ENCODE data around the gene GPR33. TPM values are rescaled to one million over a fixed set of nuclear protein-coding genes. Genes with fewer than 3 reads are reported as not detected.
A peak's percentile ranks its signal among the peaks of the same experiment; 100 is the strongest.
"Not testable (repeated sequence)": the region's sequence is repeated elsewhere in the genome, so short reads cannot be mapped to it uniquely, and the experiment has no call there.

GPR33 gene
- total RNA-seq, 2 experiments from 2014 or later, result not detected

DNA sequence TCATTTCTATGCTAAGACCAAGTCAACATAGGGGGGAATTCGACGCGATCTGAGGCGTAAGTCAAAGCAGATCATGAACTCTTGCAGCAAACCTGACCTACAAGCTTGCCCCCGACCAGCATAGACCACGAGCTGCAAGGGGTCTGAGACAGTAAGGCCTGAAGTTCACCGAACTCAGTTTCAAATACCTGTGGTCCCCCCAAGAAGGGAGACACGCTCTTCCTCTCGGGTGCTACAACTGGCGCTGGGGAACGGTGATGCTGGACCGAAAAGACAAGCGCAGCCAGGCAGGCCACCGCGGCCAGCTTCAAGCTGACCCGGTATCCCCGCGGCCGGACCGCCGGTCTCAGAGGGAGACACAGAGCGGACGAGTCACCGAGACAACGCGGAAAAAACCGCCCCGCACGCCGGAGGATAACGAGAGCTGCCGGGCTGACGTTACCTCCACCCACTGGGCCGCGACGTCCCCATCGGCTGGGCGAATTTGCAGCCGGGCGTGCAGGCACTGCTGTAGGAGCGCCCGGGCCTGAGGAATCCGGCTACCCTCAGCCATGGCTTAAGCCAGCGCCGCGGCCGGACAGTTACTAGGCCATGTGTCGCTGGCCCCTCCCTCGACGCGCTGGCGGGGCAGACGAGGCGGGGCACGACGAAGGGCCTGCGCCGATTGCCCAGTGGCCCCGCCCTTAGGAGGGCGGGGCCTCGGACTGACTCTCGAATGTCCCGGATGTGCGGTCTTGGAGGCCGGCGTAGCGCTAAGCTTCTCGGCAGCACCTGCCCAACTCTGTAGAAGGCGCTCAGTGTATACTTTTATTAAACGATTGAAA lies 30.8 kb downstream of the GPR33 start, which contains the start of gene DTD2:
Gene DTD2, minus strand, starts transcription at position 666 of the 824 bp plus-strand sequence. Its CDS starts 113 bp downstream, at position 553.
- Mint-ChIP-seq H3K36me3 (ENCODE audit: low read depth) (peaks cover 5% of the 10 kb centered on the region), H3K4me1 (ENCODE audit: low read depth) (peaks cover 27% of the 10 kb centered on the region), H3K27ac (peak within 1 kb of the TSS; percentile 98), H3K27me3 (ENCODE audit: low read depth) (peaks cover 5% of the 10 kb centered on the region), H3K4me3 (peak within 1 kb of the TSS; percentile 99), H3K9me3 (ENCODE audit: insufficient read depth) (no peaks in the 10 kb centered on the region)
- DNase-seq, result peak; percentile 94
- CTCF ChIA-PET, result interaction anchor here (0.8 to 2.2 kb wide), 7 partner anchors 8 to 801 kb away, joined by 3 to 18 read pairs (median 4); partner anchors contain the start of genes HEATR5A, HECTD1 and NUBPL
- POLR2A ChIA-PET, result interaction anchor here (0.6 to 1.8 kb wide), 8 partner anchors 11 to 1108 kb away, joined by 3 to 17 read pairs (median 3); partner anchors contain the start of genes HEATR5A and NUBPL
- peak; percentile 99 for ATAC-seq

DNA sequence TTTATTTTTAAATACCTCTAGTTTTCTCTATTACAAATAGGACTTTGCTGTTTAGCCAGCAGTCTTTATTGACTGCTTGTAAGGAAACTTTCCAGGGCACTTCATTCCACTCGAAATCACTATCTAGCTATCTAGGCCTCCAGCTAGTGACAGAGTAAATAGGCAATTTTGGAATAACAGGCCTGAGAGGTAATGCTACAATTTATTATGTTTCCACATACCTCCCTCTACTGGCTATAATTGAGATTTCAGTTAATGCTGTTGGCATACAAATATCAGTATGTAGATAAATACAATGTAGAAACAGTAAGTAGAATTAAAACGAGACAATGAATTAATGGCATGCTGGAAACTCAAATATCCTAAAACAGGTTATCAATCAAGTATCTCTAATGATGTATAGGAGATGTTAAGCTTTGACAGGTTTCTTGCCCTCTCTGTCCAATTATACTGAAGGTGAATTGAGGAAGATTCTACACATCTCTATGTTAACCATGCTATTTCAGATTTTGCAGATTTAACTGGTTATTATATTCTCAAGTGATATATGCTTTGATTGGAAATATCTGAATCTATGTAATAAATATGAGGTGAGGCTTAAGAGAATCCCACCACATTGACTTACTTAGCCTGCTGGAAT lies 37.7 kb downstream of the GPR33 start:
- peaks cover 20% of the 10 kb centered on the region for H3K36me3 Mint-ChIP-seq (ENCODE audit: low read depth)
- peaks cover 4% of the 10 kb centered on the region for H3K4me1 Mint-ChIP-seq (ENCODE audit: low read depth)
- H3K9me3 Mint-ChIP-seq (ENCODE audit: insufficient read depth), result no peaks in the 10 kb centered on the region
- ChIA-PET CTCF (interaction anchor here (0.7 to 3.2 kb wide), 13 partner anchors 7 to 242 kb away, joined by 3 to 15 read pairs (median 5); partner anchors contain the start of genes DTD2 and HEATR5A), POLR2A (interaction anchor here (1.4 kb wide), 1 partner anchor 243 kb away, joined by 3 read pairs; the partner anchor contains the start of gene HECTD1)
- H3K4me3 Mint-ChIP-seq, result no peak overlapping the region
- ATAC-seq (no peak), DNase-seq (no peak)
- H3K27ac Mint-ChIP-seq, result no peak overlapping the region
- no peaks in the 10 kb centered on the region for H3K27me3 Mint-ChIP-seq (ENCODE audit: low read depth)

DNA sequence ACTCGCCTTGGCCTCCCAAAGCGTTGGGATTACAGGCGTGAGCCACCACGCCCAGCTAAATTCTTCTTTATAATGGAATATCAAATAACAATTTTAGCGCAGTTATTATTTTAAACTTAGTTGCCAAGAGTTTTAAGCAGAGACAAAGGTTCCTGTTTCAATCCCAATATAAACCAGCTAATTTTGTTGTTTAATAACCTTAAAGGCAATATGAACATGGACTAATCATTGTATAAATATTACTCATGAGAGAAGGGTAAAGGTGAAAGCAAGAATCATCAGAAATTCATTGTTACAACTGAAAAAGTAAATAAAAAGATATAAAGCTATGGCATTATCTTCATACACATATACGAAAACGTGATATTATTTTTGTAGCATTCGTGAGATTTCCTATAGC lies 38.7 kb downstream of the GPR33 start:
- POLR2A ChIA-PET, result interaction anchor here (0.6 to 1.4 kb wide), 3 partner anchors 28 to 242 kb away, joined by 3 read pairs; partner anchors contain the start of gene HECTD1
- ATAC-seq, result no peak
- no peak overlapping the region for H3K27ac Mint-ChIP-seq
- no peak for DNase-seq
- peaks cover 21% of the 10 kb centered on the region for H3K36me3 Mint-ChIP-seq (ENCODE audit: low read depth)
- no peaks in the 10 kb centered on the region for H3K4me1 Mint-ChIP-seq (ENCODE audit: low read depth)
- CTCF ChIA-PET, result interaction anchor here (0.7 to 3.2 kb wide), 12 partner anchors 8 to 241 kb away, joined by 3 to 15 read pairs (median 5); partner anchors contain the start of genes DTD2 and HEATR5A
- no peaks in the 10 kb centered on the region for H3K27me3 Mint-ChIP-seq (ENCODE audit: low read depth)
- H3K9me3 Mint-ChIP-seq (ENCODE audit: insufficient read depth), result no peaks in the 10 kb centered on the region
- no peak overlapping the region for H3K4me3 Mint-ChIP-seq

DNA sequence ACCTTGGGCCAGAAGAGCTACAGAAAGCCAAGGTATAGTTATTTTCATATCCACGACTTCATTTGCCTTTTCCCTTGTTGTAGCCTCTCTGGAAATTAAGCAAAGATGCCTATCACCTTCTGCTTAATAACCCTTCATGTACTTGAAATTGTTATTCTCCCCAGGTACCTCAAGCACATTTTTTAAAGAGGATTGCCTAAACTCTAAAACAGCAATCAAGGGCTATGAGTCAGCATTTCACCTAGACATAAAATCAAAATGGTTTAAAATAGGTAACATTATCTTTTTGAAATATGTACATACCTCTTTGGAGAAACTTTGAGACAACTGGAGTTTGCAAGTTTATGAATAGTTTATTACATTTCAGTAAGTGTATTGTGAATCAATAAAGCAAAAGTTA lies 42.1 kb downstream of the GPR33 start:
- ATAC-seq (no peak), DNase-seq (no peak)
- CTCF ChIA-PET, result interaction anchor here (1.3 kb wide), 1 partner anchor 11 kb away, joined by 3 read pairs; no protein-coding TSS in a partner anchor
- POLR2A ChIA-PET, result interaction anchor here (1.3 kb wide), 1 partner anchor 12 kb away, joined by 3 read pairs; the partner anchor contains the start of gene DTD2
- no peak overlapping the region for H3K27ac Mint-ChIP-seq
- no peak overlapping the region for H3K4me3 Mint-ChIP-seq
- no peaks in the 10 kb centered on the region for H3K27me3 Mint-ChIP-seq (ENCODE audit: low read depth)
- H3K36me3 Mint-ChIP-seq (ENCODE audit: low read depth), result peaks cover 12% of the 10 kb centered on the region
- no peaks in the 10 kb centered on the region for H3K4me1 Mint-ChIP-seq (ENCODE audit: low read depth)
- no peaks in the 10 kb centered on the region for H3K9me3 Mint-ChIP-seq (ENCODE audit: insufficient read depth)

DNA sequence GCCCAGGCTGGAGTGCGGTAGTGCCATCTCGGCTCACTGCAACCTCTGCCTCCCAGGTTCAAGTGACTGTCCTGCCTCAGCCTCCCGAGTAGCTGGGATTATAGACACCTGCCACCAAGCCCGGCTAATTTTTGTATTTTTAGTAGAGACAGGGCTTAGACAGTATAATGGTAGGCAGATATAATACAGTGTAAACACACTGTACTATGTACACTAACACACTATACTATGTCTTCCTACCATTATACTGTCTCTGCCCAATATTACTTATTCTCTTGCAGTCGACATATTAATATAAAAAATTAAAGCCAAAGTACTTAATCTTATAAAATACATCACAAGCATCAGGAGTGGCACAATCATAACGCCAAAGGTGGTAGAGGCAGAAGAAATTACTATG lies 45.6 kb downstream of the GPR33 start:
- ChIA-PET POLR2A (no interaction called here), CTCF (no interaction called here)
- H3K4me1 Mint-ChIP-seq (ENCODE audit: low read depth), result no peaks in the 10 kb centered on the region
- H3K9me3 Mint-ChIP-seq (ENCODE audit: insufficient read depth), result no peaks in the 10 kb centered on the region
- H3K27ac Mint-ChIP-seq, result no peak overlapping the region
- no peak overlapping the region for H3K4me3 Mint-ChIP-seq
- ATAC-seq (no peak), DNase-seq (no peak)
- H3K27me3 Mint-ChIP-seq (ENCODE audit: low read depth), result no peaks in the 10 kb centered on the region
- H3K36me3 Mint-ChIP-seq (ENCODE audit: low read depth), result peaks cover 9% of the 10 kb centered on the region

DNA sequence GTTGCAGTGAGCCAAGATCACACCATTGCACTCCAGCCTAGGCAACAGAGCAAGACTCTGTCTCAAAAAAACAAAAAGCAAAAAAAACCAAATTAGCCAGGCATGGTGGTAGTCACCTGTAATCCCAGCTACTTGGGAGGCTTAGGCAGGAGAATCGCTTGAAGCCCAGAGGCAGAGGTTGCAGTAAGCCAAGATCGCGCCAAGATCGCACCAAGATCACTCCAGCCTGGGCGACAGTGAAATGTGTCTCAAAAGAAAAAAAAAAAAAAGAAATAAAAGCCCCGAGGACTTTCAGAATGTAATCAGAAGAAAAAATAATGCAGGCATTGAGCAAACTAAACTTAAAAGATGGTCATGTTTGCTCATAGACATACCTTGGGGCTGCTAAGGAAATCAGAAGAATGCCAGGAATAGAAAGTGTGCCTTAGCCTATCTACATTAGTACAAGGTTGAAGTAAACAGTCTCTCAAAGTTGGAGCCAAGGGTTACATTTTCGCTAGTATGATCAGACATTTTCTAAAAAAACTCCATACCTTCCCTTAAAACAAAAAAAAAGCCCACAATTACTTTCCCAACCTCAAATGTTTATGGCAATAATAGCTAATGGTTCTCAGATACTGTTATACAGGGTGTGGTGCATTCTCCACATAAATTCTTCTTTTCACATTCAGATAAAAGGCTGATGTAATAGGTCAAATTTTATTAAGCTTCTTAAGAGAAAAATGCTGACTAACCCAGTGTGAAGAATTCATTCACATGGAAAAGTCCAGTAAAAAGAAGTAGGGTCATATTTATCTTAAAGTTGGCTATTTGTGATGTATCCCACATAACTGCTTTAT lies 46.3 kb downstream of the GPR33 start:
- ATAC-seq (no peak), DNase-seq (no peak)
- H3K27me3 Mint-ChIP-seq (ENCODE audit: low read depth), result no peaks in the 10 kb centered on the region
- no peaks in the 10 kb centered on the region for H3K9me3 Mint-ChIP-seq (ENCODE audit: insufficient read depth)
- H3K4me1 Mint-ChIP-seq (ENCODE audit: low read depth), result no peaks in the 10 kb centered on the region
- H3K27ac Mint-ChIP-seq, result no peak overlapping the region
- POLR2A ChIA-PET, result no interaction called here
- H3K36me3 Mint-ChIP-seq (ENCODE audit: low read depth), result peaks cover 9% of the 10 kb centered on the region
- CTCF ChIA-PET, result no interaction called here
- no peak overlapping the region for H3K4me3 Mint-ChIP-seq

DNA sequence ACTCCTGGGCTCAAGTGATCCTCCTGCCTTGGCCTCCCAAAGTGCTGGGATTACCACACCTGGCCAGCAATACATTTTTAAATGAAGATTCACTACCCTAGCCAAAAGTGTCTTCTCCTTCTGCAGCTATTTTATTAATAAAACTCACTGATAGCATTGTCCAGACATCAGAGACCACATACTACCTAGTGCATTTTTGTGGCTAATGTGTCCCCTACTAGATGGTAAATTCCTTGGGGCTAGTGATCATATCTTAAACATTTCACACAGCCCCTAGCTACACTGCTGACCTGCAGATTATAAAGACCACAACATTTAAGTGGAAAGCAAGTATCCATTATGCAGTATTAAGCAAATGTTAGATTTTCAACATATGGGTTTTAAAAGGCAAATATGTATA lies 47.6 kb downstream of the GPR33 start:
- Mint-ChIP-seq H3K27me3 (ENCODE audit: low read depth) (no peaks in the 10 kb centered on the region), H3K36me3 (ENCODE audit: low read depth) (peaks cover 12% of the 10 kb centered on the region), H3K9me3 (ENCODE audit: insufficient read depth) (no peaks in the 10 kb centered on the region), H3K4me1 (ENCODE audit: low read depth) (no peaks in the 10 kb centered on the region), H3K27ac (no peak overlapping the region), H3K4me3 (no peak overlapping the region)
- DNase-seq (no peak), ATAC-seq (no peak)
- ChIA-PET CTCF (interaction anchor here (0.6 kb wide), 1 partner anchor 9 kb away, joined by 3 read pairs; no protein-coding TSS in a partner anchor), POLR2A (no interaction called here)

DNA sequence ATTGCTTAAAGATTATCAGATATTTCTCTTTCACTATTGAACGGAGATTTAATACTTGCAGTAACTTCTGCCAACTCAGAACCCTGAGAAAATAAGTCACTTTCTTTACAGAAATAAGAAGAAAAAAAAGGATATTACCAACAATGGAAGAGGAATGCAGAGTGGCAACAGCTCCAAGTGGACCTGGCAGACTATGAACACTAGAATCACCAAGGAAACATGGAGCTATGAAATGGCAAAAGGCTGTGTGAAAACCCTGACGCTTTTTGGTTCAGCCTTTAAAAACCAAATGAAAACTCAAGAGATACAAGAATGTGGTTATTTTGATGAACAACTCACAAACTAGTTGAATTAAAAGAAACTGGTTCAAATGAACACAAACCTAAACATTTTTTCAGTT lies 48.3 kb downstream of the GPR33 start:
- Mint-ChIP-seq H3K9me3 (ENCODE audit: insufficient read depth) (no peaks in the 10 kb centered on the region), H3K4me3 (no peak overlapping the region), H3K4me1 (ENCODE audit: low read depth) (no peaks in the 10 kb centered on the region), H3K27me3 (ENCODE audit: low read depth) (no peaks in the 10 kb centered on the region), H3K27ac (no peak overlapping the region), H3K36me3 (ENCODE audit: low read depth) (peaks cover 12% of the 10 kb centered on the region)
- ATAC-seq (no peak), DNase-seq (no peak)
- ChIA-PET POLR2A (interaction anchor here (1.3 kb wide), 1 partner anchor 18 kb away, joined by 3 read pairs; the partner anchor contains the start of gene DTD2), CTCF (interaction anchor here (0.6 kb wide), 1 partner anchor 10 kb away, joined by 3 read pairs; no protein-coding TSS in a partner anchor)

DNA sequence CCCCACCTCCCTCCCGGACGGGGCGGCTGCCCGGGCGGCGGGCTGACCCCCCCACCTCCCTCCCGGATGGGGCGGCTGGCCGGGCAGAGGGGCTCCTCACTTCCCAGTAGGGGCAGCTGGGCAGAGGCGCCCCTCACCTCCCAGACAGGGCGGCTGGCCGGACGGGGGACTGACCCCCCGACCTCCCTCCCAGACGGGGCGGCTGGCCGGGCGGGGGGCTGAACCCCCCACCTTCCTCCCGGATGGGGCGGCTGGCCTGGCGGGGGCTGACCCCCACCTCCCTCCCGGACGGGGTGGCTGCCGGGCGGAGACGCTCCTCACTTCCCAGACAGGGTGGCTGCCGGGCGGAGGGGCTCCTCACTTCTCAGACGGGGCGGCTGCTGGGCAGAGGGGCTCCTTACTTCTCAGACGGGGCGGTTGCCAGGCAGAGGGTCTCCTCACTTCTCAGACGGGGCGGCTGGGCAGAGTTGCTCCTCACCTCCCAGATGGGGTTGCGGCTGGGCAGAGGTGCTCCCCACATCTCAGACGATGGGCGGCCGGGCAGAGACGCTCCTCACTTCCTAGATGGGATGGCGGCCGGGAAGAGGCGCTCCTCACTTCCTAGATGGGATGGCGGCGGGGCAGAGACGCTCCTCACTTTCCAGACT lies 50.7 kb downstream of the GPR33 start:
- ATAC-seq; H3K9me3 Mint-ChIP-seq (ENCODE audit: insufficient read depth); H3K27ac Mint-ChIP-seq; H3K4me3 Mint-ChIP-seq; H3K27me3 Mint-ChIP-seq (ENCODE audit: low read depth); POLR2A ChIA-PET; CTCF ChIA-PET; DNase-seq; H3K4me1 Mint-ChIP-seq (ENCODE audit: low read depth): not testable (repeated sequence)
- H3K36me3 Mint-ChIP-seq (ENCODE audit: low read depth), result peaks cover 12% of the 10 kb centered on the region

DNA sequence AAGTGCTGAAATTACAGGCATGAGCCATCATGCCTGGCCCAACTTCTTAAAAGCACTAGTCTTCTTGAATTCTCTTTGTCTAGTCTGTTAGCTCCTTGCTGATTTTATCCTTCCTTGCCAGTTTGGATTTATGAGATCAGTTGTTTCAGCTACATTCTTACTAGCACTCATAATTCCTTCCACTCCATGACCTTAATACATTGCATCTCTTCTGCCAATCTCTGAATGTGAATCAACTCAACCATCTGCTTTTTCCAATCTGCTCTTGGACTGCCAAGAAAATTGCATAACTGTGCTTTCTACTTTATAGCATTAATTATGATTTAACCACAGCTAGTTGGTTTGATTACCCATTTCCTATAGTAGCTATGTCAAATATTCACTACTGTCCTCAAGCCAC lies 52.6 kb downstream of the GPR33 start:
- H3K36me3 Mint-ChIP-seq (ENCODE audit: low read depth), result peaks cover 14% of the 10 kb centered on the region
- POLR2A ChIA-PET, result no interaction called here

More for the DNA sequence above, 52.6 kb downstream of the GPR33 start:
- Mint-ChIP-seq H3K9me3 (ENCODE audit: insufficient read depth) (no peaks in the 10 kb centered on the region), H3K4me1 (ENCODE audit: low read depth) (no peaks in the 10 kb centered on the region), H3K4me3 (no peak overlapping the region), H3K27me3 (ENCODE audit: low read depth) (no peaks in the 10 kb centered on the region), H3K27ac (no peak overlapping the region)
- no peak for DNase-seq
- no peak for ATAC-seq
- CTCF ChIA-PET, result interaction anchor here (0.8 to 1.7 kb wide), 2 partner anchors 10 to 15 kb away, joined by 3 to 7 read pairs; partner anchors contain the start of gene HEATR5A

Data from activated CD8-positive, alpha-beta T cell treated with anti-CD3 and anti-CD28 coated beads, Interleukin-2, amount 10 ng/mL, durations not matched to agents 7 days and 5 days (primary cell).